ENCODE measurements around the gene LEF1.

LEF1 gene

GRCh38 chr4:108170631-108171338 is 2.1 kb upstream of the LEF1 start:
- TF ChIP-seq POLR2A (IDR thresholded peaks at IDR 0.05; ENCODE audit: low read length) (no peak), GATA1 (IDR thresholded peaks at IDR 0.05; ENCODE audit: low read depth, low read length) (no peak)
- DNase-seq = peak; percentile 31 to 38

GRCh38 chr4:108169664-108170063 is 932 bp upstream of the LEF1 start:
- no peak for DNase-seq
- TF ChIP-seq POLR2A (IDR thresholded peaks at IDR 0.05; ENCODE audit: low read length) = no peak
- TF ChIP-seq GATA1 (IDR thresholded peaks at IDR 0.05; ENCODE audit: low read depth, low read length) = no peak

- DNase-seq = peak; percentile 49 to 51
- TF ChIP-seq POLR2A (IDR thresholded peaks at IDR 0.05; ENCODE audit: low read length) (no peak), GATA1 (IDR thresholded peaks at IDR 0.05; ENCODE audit: low read depth, low read length) (no peak)
These were observed 517 bp downstream of the LEF1 start for GRCh38 chr4:108168160-108168670.

- peak; percentile 39 to 50 for DNase-seq
- TF ChIP-seq POLR2A (IDR thresholded peaks at IDR 0.05; ENCODE audit: low read length) (no peak), GATA1 (IDR thresholded peaks at IDR 0.05; ENCODE audit: low read depth, low read length) (no peak)
These were observed 2.1 kb downstream of the LEF1 start for GRCh38 chr4:108166441-108167315.

- TF ChIP-seq GATA1 (IDR thresholded peaks at IDR 0.05; ENCODE audit: low read depth, low read length) (no peak), POLR2A (IDR thresholded peaks at IDR 0.05; ENCODE audit: low read length) (no peak)
- DNase-seq = no peak
These were observed 2.7 kb downstream of the LEF1 start for GRCh38 chr4:108166038-108166437.

- TF ChIP-seq GATA1 (IDR thresholded peaks at IDR 0.05; ENCODE audit: low read depth, low read length) (no peak), POLR2A (IDR thresholded peaks at IDR 0.05; ENCODE audit: low read length) (no peak)
- DNase-seq = no peak
These were observed 3.1 kb downstream of the LEF1 start for GRCh38 chr4:108165586-108165985.

- DNase-seq = no peak
- no peak for TF ChIP-seq POLR2A (IDR thresholded peaks at IDR 0.05; ENCODE audit: low read length)
- TF ChIP-seq GATA1 (IDR thresholded peaks at IDR 0.05; ENCODE audit: low read depth, low read length) = no peak
These were observed 5.4 kb downstream of the LEF1 start for GRCh38 chr4:108163351-108163750.

GRCh38 chr4:108160741-108161352 is 7.9 kb downstream of the LEF1 start:
- TF ChIP-seq GATA1 (IDR thresholded peaks at IDR 0.05; ENCODE audit: low read depth, low read length) (no peak), POLR2A (IDR thresholded peaks at IDR 0.05; ENCODE audit: low read length) (no peak)
- no peak for DNase-seq

- DNase-seq = no peak
These were observed 8.9 kb downstream of the LEF1 start for GRCh38 chr4:108159845-108160244.

GRCh38 chr4:108157655-108158054 is 11.1 kb downstream of the LEF1 start:
- no peak for TF ChIP-seq POLR2A (IDR thresholded peaks at IDR 0.05; ENCODE audit: low read length)
- no peak for TF ChIP-seq GATA1 (IDR thresholded peaks at IDR 0.05; ENCODE audit: low read depth, low read length)
- DNase-seq = no peak

More at GRCh38 chr4:108159845-108160244, 8.9 kb downstream of the LEF1 start:
- TF ChIP-seq POLR2A (IDR thresholded peaks at IDR 0.05; ENCODE audit: low read length) (no peak), GATA1 (IDR thresholded peaks at IDR 0.05; ENCODE audit: low read depth, low read length) (no peak)

- DNase-seq = no peak
- TF ChIP-seq GATA1 (IDR thresholded peaks at IDR 0.05; ENCODE audit: low read depth, low read length) = no peak
- TF ChIP-seq POLR2A (IDR thresholded peaks at IDR 0.05; ENCODE audit: low read length) = no peak
These were observed 12.3 kb downstream of the LEF1 start for GRCh38 chr4:108156391-108156790.

- TF ChIP-seq POLR2A (IDR thresholded peaks at IDR 0.05; ENCODE audit: low read length) (no peak), GATA1 (IDR thresholded peaks at IDR 0.05; ENCODE audit: low read depth, low read length) (no peak)
- DNase-seq = no peak
These were observed 13.4 kb downstream of the LEF1 start for GRCh38 chr4:108155373-108155772.

GRCh38 chr4:108152980-108153379 is 15.8 kb downstream of the LEF1 start:
- DNase-seq = no peak
- TF ChIP-seq POLR2A (IDR thresholded peaks at IDR 0.05; ENCODE audit: low read length) (no peak), GATA1 (IDR thresholded peaks at IDR 0.05; ENCODE audit: low read depth, low read length) (no peak)
